OCI-LY1 (cell line): ENCODE measurements around the gene KLHL26.

Experiments
- CTCF ChIP-seq: fragments of 200-600 bp; sonication (generic), shearing (Covaris generic); IDR thresholded peaks from 2 replicates; pipeline ENCODE4 v1.5.1; 2017; ENCODE audit warnings: mild to moderate bottlenecking, antibody characterized with exemption, low read length, moderate library complexity, mixed read lengths
- EZH2 ChIP-seq: fragments of 200-600 bp; sonication (generic), shearing (Covaris generic); IDR thresholded peaks from 2 replicates; pipeline ENCODE4 v1.8.0; 2017; ENCODE audit warnings: borderline replicate concordance, mixed run types, mild to moderate bottlenecking, antibody characterized with exemption, low read length, moderate library complexity, mixed read lengths

GRCh38 chr19:18618236-18618635 is 18.6 kb upstream of the KLHL26 start:
- TF ChIP-seq CTCF (no peak), EZH2 (no peak)
